Naive thymus-derived CD4-positive, alpha-beta T cell (primary cell): Measurements from ENCODE around the gene ZNF275. TPM values are rescaled to one million over a fixed set of nuclear protein-coding genes. Genes with fewer than 3 reads are reported as not detected.

Source experiments
- ATAC-seq: fragments of 150-1000 bp; cut with Tn5 transposase; 2 replicates; pipeline ENCODE4 v1.10.0; 2021; ENCODE audit warnings: mild to moderate bottlenecking, moderate library complexity
- CTCF ChIA-PET: fragments of 350-600 bp; sonication (Branson Sonifier 250); formaldehyde crosslinking; loops from one replicate; lab custom pipeline; 2021; ENCODE audit warnings: antibody characterized with exemption; lab: Charles Lee
- POLR2A ChIA-PET: fragments of 350-600 bp; sonication (Branson Sonifier 250); formaldehyde crosslinking; loops from one replicate; lab custom pipeline; 2021; ENCODE audit warnings: antibody characterized with exemption, inconsistent platforms; lab: Charles Lee
- DNase-seq, 9 donors: peaks; one replicate each; pipeline versions ENCODE4 v3.0.0 to v3.0.0-alpha.2; 2020 to 2022; ENCODE audit warnings: mixed read lengths in 1 of 9
- H3K27ac ChIP-seq: one replicate; pipeline ENCODE4 v1.7.0; 2013; ENCODE audit warnings: mild to moderate bottlenecking, low read depth, low read length, moderate library complexity
- H3K27me3 ChIP-seq, 2 donors: one replicate each; pipeline ENCODE4 v1.7.0; 2013; ENCODE audit warnings: low read length in 2 of 2, mild to moderate bottlenecking in 2 of 2, moderate library complexity in 2 of 2; ENCODE audit not compliant: control insufficient read depth in 2 of 2, insufficient read depth in 2 of 2
- H3K36me3 ChIP-seq, 3 experiments: 1 replicate in 2 of 3; 2 replicates in 1 of 3; pipeline ENCODE4 v1.7.0; 2013; ENCODE audit warnings: low read length in 3 of 3, mild to moderate bottlenecking in 3 of 3, moderate library complexity in 1 of 3; ENCODE audit not compliant: insufficient read depth in 3 of 3, control insufficient read depth in 2 of 3
- H3K4me1 ChIP-seq, 2 donors: one replicate each; pipeline ENCODE4 v1.7.0; 2013; ENCODE audit warnings: low read length in 2 of 2, mild to moderate bottlenecking in 2 of 2, moderate library complexity in 1 of 2; ENCODE audit not compliant: control insufficient read depth in 2 of 2, insufficient read depth in 2 of 2
- H3K4me3 ChIP-seq: 2 replicates; pipeline ENCODE4 v1.7.0; 2013; ENCODE audit warnings: mild to moderate bottlenecking, low read length
- H3K9me3 ChIP-seq, 3 experiments: 1 replicate in 2 of 3; 2 replicates in 1 of 3; pipeline ENCODE4 v1.7.0; 2013; ENCODE audit warnings: low read length in 3 of 3; ENCODE audit not compliant: control insufficient read depth in 2 of 3
- H3K27ac Mint-ChIP-seq, 9 donors: one replicate each; pipeline ENCODE4 v1.8.0; 2020 to 2022; ENCODE audit warnings: mixed read lengths in 9 of 9, mild to moderate bottlenecking in 8 of 9, moderate library complexity in 5 of 9, inconsistent platforms in 2 of 9
- H3K27me3 Mint-ChIP-seq, 5 donors: one replicate each; pipeline ENCODE4 v1.8.0; 2021 to 2022; ENCODE audit warnings: mixed read lengths in 5 of 5, mild to moderate bottlenecking in 1 of 5
- H3K36me3 Mint-ChIP-seq, 5 donors: one replicate each; pipeline ENCODE4 v1.8.0; 2020 to 2022; ENCODE audit warnings: mixed read lengths in 5 of 5, mild to moderate bottlenecking in 3 of 5, inconsistent platforms in 1 of 5
- H3K4me1 Mint-ChIP-seq, 7 donors: one replicate each; pipeline ENCODE4 v1.8.0; 2020 to 2022; ENCODE audit warnings: mixed read lengths in 7 of 7, mild to moderate bottlenecking in 3 of 7, inconsistent platforms in 1 of 7
- H3K4me3 Mint-ChIP-seq, 10 donors: one replicate each; pipeline ENCODE4 v1.8.0; 2020 to 2022; ENCODE audit warnings: mild to moderate bottlenecking in 10 of 10, mixed read lengths in 10 of 10, moderate library complexity in 6 of 10, inconsistent platforms in 2 of 10
- H3K9me3 Mint-ChIP-seq, 11 donors: one replicate each; pipeline ENCODE4 v1.8.0; 2020 to 2022; ENCODE audit warnings: mixed read lengths in 11 of 11, mild to moderate bottlenecking in 4 of 11, inconsistent platforms in 1 of 11, moderate library complexity in 1 of 11
- intact Hi-C, 2 donors: fragments of 100-400 bp; cut with micrococcal nuclease; formaldehyde crosslinking; loops; one replicate each; pipeline ENCODE4 v1.15.1; 2023
- polyA plus RNA-seq, 2 donors: library from polyadenylated mRNA; unstranded; fragments of 300-500 nt; fragmentation: Illumina TruSeq; gene quantifications; one replicate each; pipeline ENCODE4 v1.2.3, GENCODE V29; 2021
- total RNA-seq, 6 experiments: library from RNA in 5 of 6; stranded (reverse) in 5 of 6; gene quantifications; 1 replicate in 5 of 6; 2 replicates in 1 of 6; pipeline ENCODE4 v1.2.3 and lab custom pipeline; 2021 to 2026

The ZNF275 gene
- total and polyA plus RNA-seq, 7 experiments from 2014 or later = 6.2 to 29.9 (median 18.4) TPM

- peaks cover 0 to 9% (median 3%) of the 10 kb centered on the region in 7 donors for H3K4me1 Mint-ChIP-seq
- POLR2A ChIA-PET = no interaction called here
- H3K9me3 ChIP-seq = no peaks in the 10 kb centered on the region
- no peaks in the 10 kb centered on the region for H3K4me1 ChIP-seq
- CTCF ChIA-PET = no interaction called here
- H3K27ac ChIP-seq = no peak overlapping the region
- H3K4me3 Mint-ChIP-seq = no peak overlapping the region
- no peaks in the 10 kb centered on the region for H3K27me3 ChIP-seq
- H3K36me3 Mint-ChIP-seq = peaks cover 0 to 32% (median 18%) of the 10 kb centered on the region in 5 donors
- peaks cover 0 to 27% (median 0%) of the 10 kb centered on the region in 3 experiments for H3K36me3 ChIP-seq
- H3K27ac Mint-ChIP-seq = peak overlapping the region in 1 of 9 donors; percentile 71
- H3K27me3 Mint-ChIP-seq = no peaks in the 10 kb centered on the region
- no peak overlapping the region for H3K4me3 ChIP-seq
- intact Hi-C loops = no loop called here
- no peak for ATAC-seq
- H3K9me3 Mint-ChIP-seq = no peaks in the 10 kb centered on the region
- no peak for DNase-seq
These were observed 18.0 kb downstream of the ZNF275 start for GRCh38 chrX:153351981-153352380.

GRCh38 chrX:153352858-153353257 lies 18.9 kb downstream of the ZNF275 start:
- Histone ChIP-seq H3K9me3 (no peaks in the 10 kb centered on the region), H3K27me3 (no peaks in the 10 kb centered on the region), H3K4me3 (no peak overlapping the region), H3K36me3 (peaks cover 0 to 18% (median 0%) of the 10 kb centered on the region in 3 experiments), H3K27ac (no peak overlapping the region), H3K4me1 (no peaks in the 10 kb centered on the region)
- CTCF ChIA-PET = no interaction called here
- DNase-seq = no peak
- Mint-ChIP-seq H3K4me3 (no peak overlapping the region), H3K27ac (peak overlapping the region in 1 of 9 donors; percentile 71), H3K4me1 (peaks cover 0 to 9% (median 3%) of the 10 kb centered on the region in 7 donors), H3K36me3 (peaks cover 5 to 37% (median 20%) of the 10 kb centered on the region in 5 donors), H3K27me3 (no peaks in the 10 kb centered on the region), H3K9me3 (peaks cover 0 to 8% (median 0%) of the 10 kb centered on the region in 11 donors)
- no peak for ATAC-seq
- POLR2A ChIA-PET = no interaction called here
- intact Hi-C loops = no loop called here

GRCh38 chrX:153353416-153353815 lies 19.5 kb downstream of the ZNF275 start:
- Mint-ChIP-seq H3K9me3 (peaks cover 0 to 14% (median 0%) of the 10 kb centered on the region in 11 donors), H3K36me3 (peaks cover 5 to 33% (median 19%) of the 10 kb centered on the region in 5 donors), H3K4me1 (peaks cover 0 to 9% (median 3%) of the 10 kb centered on the region in 7 donors), H3K27me3 (no peaks in the 10 kb centered on the region), H3K27ac (no peak overlapping the region), H3K4me3 (no peak overlapping the region)
- CTCF ChIA-PET = no interaction called here
- intact Hi-C loops = no loop called here
- Histone ChIP-seq H3K4me1 (no peaks in the 10 kb centered on the region), H3K9me3 (no peaks in the 10 kb centered on the region), H3K36me3 (peaks cover 0 to 15% (median 0%) of the 10 kb centered on the region in 3 experiments), H3K27me3 (no peaks in the 10 kb centered on the region), H3K27ac (no peak overlapping the region), H3K4me3 (no peak overlapping the region)
- DNase-seq (no peak), ATAC-seq (no peak)
- POLR2A ChIA-PET = no interaction called here

GRCh38 chrX:153357877-153358276 lies 23.9 kb downstream of the ZNF275 start:
- CTCF ChIA-PET = no interaction called here

GRCh38 chrX:153361781-153362397 lies 27.9 kb downstream of the ZNF275 start:
- Histone ChIP-seq H3K4me3 (no peak overlapping the region), H3K27ac (no peak overlapping the region), H3K36me3 (no peaks in the 10 kb centered on the region), H3K4me1 (no peaks in the 10 kb centered on the region), H3K27me3 (no peaks in the 10 kb centered on the region), H3K9me3 (no peaks in the 10 kb centered on the region)
- intact Hi-C loops = no loop called here
- DNase-seq (no peak), ATAC-seq (no peak)
- CTCF ChIA-PET = no interaction called here
- Mint-ChIP-seq H3K4me3 (no peak overlapping the region), H3K27ac (no peak overlapping the region), H3K9me3 (peaks cover 0 to 27% (median 7%) of the 10 kb centered on the region in 11 donors), H3K27me3 (no peaks in the 10 kb centered on the region), H3K36me3 (peaks cover 0 to 15% (median 5%) of the 10 kb centered on the region in 5 donors), H3K4me1 (peaks cover 0 to 4% (median 0%) of the 10 kb centered on the region in 7 donors)
- POLR2A ChIA-PET = no interaction called here

More at GRCh38 chrX:153357877-153358276, 23.9 kb downstream of the ZNF275 start:
- Mint-ChIP-seq H3K36me3 (peaks cover 0 to 19% (median 5%) of the 10 kb centered on the region in 5 donors), H3K27ac (no peak overlapping the region), H3K27me3 (no peaks in the 10 kb centered on the region), H3K9me3 (peaks cover 0 to 27% (median 7%) of the 10 kb centered on the region in 11 donors), H3K4me3 (no peak overlapping the region), H3K4me1 (no peaks in the 10 kb centered on the region)
- ATAC-seq (no peak), DNase-seq (no peak)
- Histone ChIP-seq H3K27me3 (no peaks in the 10 kb centered on the region), H3K4me1 (no peaks in the 10 kb centered on the region), H3K9me3 (no peaks in the 10 kb centered on the region), H3K36me3 (no peaks in the 10 kb centered on the region), H3K27ac (no peak overlapping the region), H3K4me3 (no peak overlapping the region)
- POLR2A ChIA-PET = no interaction called here
- intact Hi-C loops = no loop called here

- no peaks in the 10 kb centered on the region for H3K27me3 ChIP-seq
- no peaks in the 10 kb centered on the region for H3K9me3 ChIP-seq
- Mint-ChIP-seq H3K27me3 (no peaks in the 10 kb centered on the region), H3K4me3 (no peak overlapping the region), H3K9me3 (peaks cover 0 to 3% (median 0%) of the 10 kb centered on the region in 11 donors), H3K36me3 (no peaks in the 10 kb centered on the region), H3K27ac (no peak overlapping the region), H3K4me1 (peaks cover 0 to 6% (median 0%) of the 10 kb centered on the region in 7 donors)
- H3K27ac ChIP-seq = no peak overlapping the region
- ChIA-PET CTCF (interaction anchor here (0.5 kb wide), 1 partner anchor 90 kb away, joined by 3 read pairs; no protein-coding TSS in a partner anchor), POLR2A (no interaction called here)
- DNase-seq = no peak
- no peak for ATAC-seq
- no peaks in the 10 kb centered on the region for H3K36me3 ChIP-seq
- intact Hi-C loops = no loop called here
- H3K4me1 ChIP-seq = no peaks in the 10 kb centered on the region
- H3K4me3 ChIP-seq = no peak overlapping the region
These were observed 31.7 kb downstream of the ZNF275 start for GRCh38 chrX:153365670-153366069.

- POLR2A ChIA-PET = no interaction called here
- Mint-ChIP-seq H3K4me1 (peaks cover 0 to 7% (median 0%) of the 10 kb centered on the region in 7 donors), H3K36me3 (no peaks in the 10 kb centered on the region), H3K27ac (no peak overlapping the region), H3K9me3 (no peaks in the 10 kb centered on the region), H3K4me3 (no peak overlapping the region), H3K27me3 (no peaks in the 10 kb centered on the region)
- H3K4me1 ChIP-seq = no peaks in the 10 kb centered on the region
- no peak overlapping the region for H3K4me3 ChIP-seq
- DNase-seq (no peak), ATAC-seq (no peak)
- CTCF ChIA-PET = interaction anchor here (0.5 kb wide), 1 partner anchor 90 kb away, joined by 3 read pairs; no protein-coding TSS in a partner anchor
- no peak overlapping the region for H3K27ac ChIP-seq
- intact Hi-C loops = no loop called here
- no peaks in the 10 kb centered on the region for H3K27me3 ChIP-seq
- H3K9me3 ChIP-seq = no peaks in the 10 kb centered on the region
- H3K36me3 ChIP-seq = no peaks in the 10 kb centered on the region
These were observed 32.2 kb downstream of the ZNF275 start for GRCh38 chrX:153366119-153366518.
